GDM1 (cell line): ENCODE results near the gene CLEC16A.
"Not testable (repeated sequence)": the region's sequence is repeated elsewhere in the genome, so short reads cannot be mapped to it uniquely, and the experiment has no call there.

Source experiments
- DNase-seq: peaks from one replicate; lab custom pipeline; 2025; lab: John Stamatoyannopoulos, UW

Gene CLEC16A

GRCh38 chr16:10944249-10945064 is at the start of gene CLEC16A:
TSS of gene CLEC16A (plus strand) at chr16:10944564. CDS start at chr16:10944718, 154 bp downstream.
- peak; percentile 94 for DNase-seq

- no peak for DNase-seq
Measured at GRCh38 chr16:10895053-10895946, 49.1 kb upstream of the CLEC16A start.

GRCh38 chr16:10896165-10896564 is 48.2 kb upstream of the CLEC16A start:
- DNase-seq = no peak

GRCh38 chr16:10896723-10897122 is 47.6 kb upstream of the CLEC16A start:
- DNase-seq = no peak

GRCh38 chr16:10897134-10897533 is 47.2 kb upstream of the CLEC16A start:
- DNase-seq = no peak

- no peak for DNase-seq
Measured at GRCh38 chr16:10902999-10903398, 41.4 kb upstream of the CLEC16A start.

GRCh38 chr16:10906482-10906881 is 37.9 kb upstream of the CLEC16A start:
- DNase-seq = no peak

- no peak for DNase-seq
Measured at GRCh38 chr16:10906914-10907756, 37.2 kb upstream of the CLEC16A start.

- DNase-seq = no peak
Measured at GRCh38 chr16:10907757-10908045, 36.7 kb upstream of the CLEC16A start.

- no peak for DNase-seq
Measured at GRCh38 chr16:10911267-10911666, 33.1 kb upstream of the CLEC16A start.

GRCh38 chr16:10916534-10916933 is 27.8 kb upstream of the CLEC16A start:
- no peak for DNase-seq

GRCh38 chr16:10918294-10919002 is 25.9 kb upstream of the CLEC16A start:
- DNase-seq = peak; percentile 62

GRCh38 chr16:10919003-10919351 is 25.4 kb upstream of the CLEC16A start:
- no peak for DNase-seq

GRCh38 chr16:10920726-10921427 is 23.5 kb upstream of the CLEC16A start:
- no peak for DNase-seq

GRCh38 chr16:10921536-10922327 is 22.6 kb upstream of the CLEC16A start:
- no peak for DNase-seq

GRCh38 chr16:10922328-10923145 is 21.8 kb upstream of the CLEC16A start:
- DNase-seq = no peak

GRCh38 chr16:10923146-10923649 is 21.2 kb upstream of the CLEC16A start:
- no peak for DNase-seq

- no peak for DNase-seq
Measured at GRCh38 chr16:10923650-10924214, 20.6 kb upstream of the CLEC16A start.

GRCh38 chr16:10925285-10925684 is 19.1 kb upstream of the CLEC16A start:
- not testable (repeated sequence) for DNase-seq
